Vagina (tissue), 2 donors: ENCODE data around the gene JSRP1.

Source experiments
- POLR2A ChIP-seq, 2 donors: fragments of 450-650 bp; IDR thresholded peaks; one replicate each; pipeline ENCODE4 v1.6.1; 2017; ENCODE audit warnings: antibody characterized with exemption in 2 of 2, mild to moderate bottlenecking in 2 of 2, moderate library complexity in 2 of 2
- TF ChIP-seq, protein P1 (sequence below), 3 experiments: fragments of 450-650 bp in 2 of 3; fragments of 200-600 bp in 1 of 3; sonication (generic) in 1 of 3; IDR thresholded peaks; one replicate each; pipeline ENCODE4 v1.5.1; 2017 to 2019; ENCODE audit warnings: antibody characterized with exemption in 3 of 3, mild to moderate bottlenecking in 2 of 3, moderate library complexity in 2 of 3

- TF ChIP-seq, protein P1, sequence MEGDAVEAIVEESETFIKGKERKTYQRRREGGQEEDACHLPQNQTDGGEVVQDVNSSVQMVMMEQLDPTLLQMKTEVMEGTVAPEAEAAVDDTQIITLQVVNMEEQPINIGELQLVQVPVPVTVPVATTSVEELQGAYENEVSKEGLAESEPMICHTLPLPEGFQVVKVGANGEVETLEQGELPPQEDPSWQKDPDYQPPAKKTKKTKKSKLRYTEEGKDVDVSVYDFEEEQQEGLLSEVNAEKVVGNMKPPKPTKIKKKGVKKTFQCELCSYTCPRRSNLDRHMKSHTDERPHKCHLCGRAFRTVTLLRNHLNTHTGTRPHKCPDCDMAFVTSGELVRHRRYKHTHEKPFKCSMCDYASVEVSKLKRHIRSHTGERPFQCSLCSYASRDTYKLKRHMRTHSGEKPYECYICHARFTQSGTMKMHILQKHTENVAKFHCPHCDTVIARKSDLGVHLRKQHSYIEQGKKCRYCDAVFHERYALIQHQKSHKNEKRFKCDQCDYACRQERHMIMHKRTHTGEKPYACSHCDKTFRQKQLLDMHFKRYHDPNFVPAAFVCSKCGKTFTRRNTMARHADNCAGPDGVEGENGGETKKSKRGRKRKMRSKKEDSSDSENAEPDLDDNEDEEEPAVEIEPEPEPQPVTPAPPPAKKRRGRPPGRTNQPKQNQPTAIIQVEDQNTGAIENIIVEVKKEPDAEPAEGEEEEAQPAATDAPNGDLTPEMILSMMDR (IDR thresholded peaks at IDR 0.05), result no peak
- TF ChIP-seq POLR2A (IDR thresholded peaks at IDR 0.05), result no peak
Measured at GRCh38 chr19:2249010-2249866, 7.0 kb downstream of the JSRP1 start, which contains the start of gene AMH.
